GM23248 (cell line): ENCODE data around the gene ATG7.

ENCODE experiments used
- EZH2 ChIP-seq: fragments of 200-600 bp; sonication (generic); IDR thresholded peaks from 2 replicates; pipeline ENCODE4 v1.6.1; 2018; ENCODE audit warnings: antibody characterized with exemption, mild to moderate bottlenecking; ENCODE audit not compliant: insufficient read depth, poor library complexity, severe bottlenecking
- EZH2phosphoT487 ChIP-seq: fragments of 200-600 bp; sonication (generic); IDR thresholded peaks from 2 replicates; pipeline ENCODE4 v1.6.1; 2018; ENCODE audit warnings: antibody characterized with exemption, moderate library complexity, mild to moderate bottlenecking, low read depth; ENCODE audit not compliant: insufficient read depth

- TF ChIP-seq EZH2phosphoT487 (no peak), EZH2 (no peak)
Measured at GRCh38 chr3:11575677-11576076, 303.5 kb downstream of the ATG7 start.
